NCI-H526 (cell line): ENCODE data around the gene ATP4B.

Experiments
- DNase-seq, 2 experiments: peaks; one replicate each; lab custom pipeline; 2025; lab: John Stamatoyannopoulos, UW

The ATP4B gene

GRCh38 chr13:113641426-113641825 lies 16.6 kb downstream of the ATP4B start:
- no peak for DNase-seq

- DNase-seq: no peak
These were observed 18.3 kb downstream of the ATP4B start for GRCh38 chr13:113639616-113640262.

GRCh38 chr13:113638806-113639205 lies 19.2 kb downstream of the ATP4B start:
- DNase-seq: no peak

DNA sequence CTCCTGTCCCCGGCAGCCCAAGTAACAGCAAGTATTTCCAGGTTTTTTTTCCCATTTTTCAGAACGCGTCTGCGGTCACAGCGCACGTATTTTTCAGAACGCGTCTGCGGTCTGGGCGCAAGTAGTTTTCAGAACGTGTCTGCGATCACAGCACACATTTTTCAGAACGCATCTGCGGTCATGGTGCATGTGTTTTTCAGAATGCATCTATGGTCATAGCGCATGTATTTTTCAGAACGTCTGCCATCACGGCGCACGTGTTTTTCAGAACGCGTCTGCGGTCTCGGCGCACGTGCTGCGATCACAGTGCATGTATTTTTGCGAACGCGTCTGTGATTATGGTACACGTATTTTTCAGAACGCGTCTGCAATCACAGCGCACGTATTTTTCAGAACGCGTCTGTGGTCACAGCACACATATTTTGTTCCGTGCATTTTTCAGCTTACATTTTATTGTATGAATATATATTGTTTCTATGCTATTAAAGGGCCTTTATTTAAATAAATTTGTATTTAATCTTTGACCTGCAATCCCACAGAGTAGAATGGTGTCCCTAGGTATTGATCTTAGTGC lies 19.7 kb downstream of the ATP4B start:
- no peak for DNase-seq

DNA sequence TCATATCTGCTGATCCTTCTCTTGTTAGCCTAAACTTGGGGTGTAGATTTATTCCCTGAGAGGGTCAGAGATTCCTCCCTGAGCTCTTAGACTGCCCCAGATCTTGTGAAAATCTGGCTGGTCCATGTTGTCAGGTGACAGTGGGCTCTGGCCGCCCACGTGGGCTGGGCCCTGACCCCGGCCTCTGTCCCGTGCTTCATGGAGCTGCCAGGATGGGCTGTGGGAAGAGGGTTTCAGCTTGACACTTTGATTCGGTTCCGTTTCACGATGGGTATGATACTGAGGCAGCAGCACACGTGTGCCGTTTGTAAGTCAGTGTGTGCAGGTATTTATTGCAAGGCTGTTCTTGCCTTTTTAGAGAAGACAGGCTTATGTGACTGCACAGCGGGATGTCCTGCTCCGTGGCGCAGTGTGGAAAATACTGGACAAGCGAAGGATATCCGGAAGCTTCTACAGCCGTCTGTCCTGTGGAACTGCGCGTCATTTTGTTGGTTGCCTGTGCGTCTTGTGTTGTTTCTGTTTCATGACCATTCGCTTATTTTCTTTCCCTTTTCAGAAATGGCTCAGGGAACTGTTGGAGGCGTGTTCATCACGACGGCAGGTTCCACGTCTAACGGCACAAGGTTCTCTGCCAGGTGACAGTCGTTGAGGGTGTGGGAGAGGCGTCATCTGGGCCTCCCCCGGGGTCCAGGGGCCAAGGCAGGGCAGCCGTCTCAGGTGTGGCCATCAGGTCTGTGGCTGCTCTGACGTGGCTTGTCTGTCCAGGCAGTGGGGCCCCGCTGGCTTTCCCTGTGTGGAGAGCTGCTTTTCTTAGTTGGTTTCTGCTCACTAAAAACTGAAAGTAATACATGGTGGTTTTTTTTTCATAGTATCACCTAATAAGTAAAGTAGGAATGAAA lies 20.5 kb downstream of the ATP4B start:
- no peak for DNase-seq

DNA sequence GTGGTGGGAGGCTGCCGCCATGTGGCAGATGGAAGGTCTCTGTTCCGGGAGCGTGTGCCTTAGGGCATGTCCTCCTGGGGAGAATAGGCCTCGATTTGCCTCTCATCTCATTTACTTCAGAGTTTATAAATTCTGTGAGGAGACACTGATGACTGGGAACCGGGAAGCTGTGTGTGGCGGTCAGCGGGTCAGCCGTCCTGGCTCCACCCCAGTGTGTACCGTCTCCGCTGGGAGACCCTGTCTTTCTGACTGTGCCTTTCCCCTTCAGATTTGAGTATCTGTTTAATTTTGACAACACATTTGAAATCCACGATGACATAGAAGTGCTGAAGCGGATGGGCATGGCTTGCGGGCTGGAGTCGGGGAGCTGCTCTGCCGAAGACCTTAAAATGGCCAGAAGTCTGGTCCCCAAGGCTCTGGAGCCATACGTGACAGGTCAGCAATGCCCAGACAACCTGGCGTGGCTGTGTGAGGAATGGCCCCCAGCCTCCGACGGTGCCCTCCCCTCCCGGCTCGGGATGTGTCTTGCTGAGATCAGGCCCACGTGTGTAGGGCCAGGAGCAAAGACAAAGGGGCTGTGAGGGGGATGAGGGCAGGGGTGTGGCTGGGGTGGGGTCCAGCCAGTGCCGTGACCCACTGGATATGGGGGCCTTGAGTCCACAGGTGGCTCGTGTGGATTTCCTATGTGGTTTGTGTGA lies 21.6 kb downstream of the ATP4B start:
- no peak for DNase-seq

DNA sequence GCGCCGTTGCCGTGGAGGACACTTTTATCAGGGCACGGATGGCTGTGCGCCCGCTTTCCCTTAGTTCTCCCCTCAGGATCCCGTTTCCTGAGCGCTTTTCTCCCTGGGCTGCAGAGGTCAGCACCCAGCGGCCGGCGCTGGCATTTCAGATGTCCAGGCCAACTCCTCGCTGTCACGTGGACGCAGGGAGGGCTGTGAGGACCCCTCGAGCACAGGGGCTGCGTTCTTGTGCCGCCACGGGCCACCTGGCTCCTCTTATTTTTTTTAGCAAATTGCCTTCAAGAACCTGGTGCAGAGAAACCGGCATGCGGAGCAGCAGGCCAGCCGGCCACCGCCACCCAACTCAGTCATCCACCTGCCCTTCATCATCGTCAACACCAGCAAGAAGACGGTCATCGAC lies 22.3 kb downstream of the ATP4B start:
- DNase-seq: no peak

GRCh38 chr13:113635048-113635420 lies 23.0 kb downstream of the ATP4B start:
- DNase-seq: no peak

GRCh38 chr13:113634279-113635047 lies 23.5 kb downstream of the ATP4B start:
- DNase-seq: no peak

DNA sequence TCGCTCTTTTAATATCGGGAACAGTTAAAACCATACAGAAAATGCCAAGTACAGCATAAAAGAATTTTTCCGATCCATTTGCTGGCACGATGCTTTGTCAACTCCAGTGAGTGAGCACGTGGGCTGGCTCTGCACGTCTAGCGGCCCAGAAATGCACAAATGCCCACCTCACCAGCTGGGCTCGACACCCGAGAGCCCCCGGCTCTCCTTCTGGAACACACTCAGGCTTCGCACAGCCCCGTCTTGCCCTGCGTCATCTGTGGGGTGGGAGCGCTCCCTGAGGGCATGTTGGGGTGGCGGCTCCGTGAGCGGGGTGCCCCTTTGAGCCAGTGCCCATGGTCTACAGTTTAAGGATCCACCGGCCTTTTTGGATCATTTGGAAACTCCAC lies 24.5 kb downstream of the ATP4B start:
- DNase-seq: no peak

DNA sequence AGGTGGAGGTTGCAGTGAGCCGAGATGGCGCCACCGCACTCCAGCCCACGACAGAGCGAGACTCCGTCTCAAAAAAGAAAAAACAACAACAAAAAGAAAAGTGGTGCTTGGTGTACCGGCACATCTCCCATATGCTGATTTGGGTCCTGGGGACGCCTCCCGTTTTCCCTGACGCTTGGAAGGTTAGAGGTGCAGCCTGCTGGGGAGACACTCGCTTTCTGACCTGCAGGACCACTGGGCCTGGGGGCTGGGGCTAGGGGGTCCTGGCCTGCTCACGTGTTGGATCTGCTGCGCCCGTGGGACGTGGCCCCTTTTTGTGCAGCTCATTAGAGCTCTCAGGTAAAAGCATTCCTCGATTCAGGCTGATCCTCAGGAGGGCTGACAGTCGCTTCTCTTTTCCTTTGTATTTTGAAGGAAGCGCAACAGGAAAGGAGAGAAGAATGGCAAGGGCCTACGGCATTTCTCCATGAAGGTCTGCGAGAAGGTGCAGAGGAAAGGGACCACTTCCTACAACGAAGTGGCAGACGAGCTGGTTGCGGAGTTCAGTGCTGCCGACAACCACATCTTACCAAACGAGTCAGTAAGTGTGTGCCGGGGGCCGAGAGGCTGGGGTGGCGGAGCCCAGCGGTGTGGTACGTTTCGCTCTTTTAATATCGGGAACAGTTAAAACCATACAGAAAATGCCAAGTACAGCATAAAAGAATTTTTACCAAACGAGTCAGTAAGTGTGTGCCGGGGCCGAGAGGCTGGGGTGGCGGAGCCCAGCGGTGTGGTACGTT lies 25.1 kb downstream of the ATP4B start:
- no peak for DNase-seq

DNA sequence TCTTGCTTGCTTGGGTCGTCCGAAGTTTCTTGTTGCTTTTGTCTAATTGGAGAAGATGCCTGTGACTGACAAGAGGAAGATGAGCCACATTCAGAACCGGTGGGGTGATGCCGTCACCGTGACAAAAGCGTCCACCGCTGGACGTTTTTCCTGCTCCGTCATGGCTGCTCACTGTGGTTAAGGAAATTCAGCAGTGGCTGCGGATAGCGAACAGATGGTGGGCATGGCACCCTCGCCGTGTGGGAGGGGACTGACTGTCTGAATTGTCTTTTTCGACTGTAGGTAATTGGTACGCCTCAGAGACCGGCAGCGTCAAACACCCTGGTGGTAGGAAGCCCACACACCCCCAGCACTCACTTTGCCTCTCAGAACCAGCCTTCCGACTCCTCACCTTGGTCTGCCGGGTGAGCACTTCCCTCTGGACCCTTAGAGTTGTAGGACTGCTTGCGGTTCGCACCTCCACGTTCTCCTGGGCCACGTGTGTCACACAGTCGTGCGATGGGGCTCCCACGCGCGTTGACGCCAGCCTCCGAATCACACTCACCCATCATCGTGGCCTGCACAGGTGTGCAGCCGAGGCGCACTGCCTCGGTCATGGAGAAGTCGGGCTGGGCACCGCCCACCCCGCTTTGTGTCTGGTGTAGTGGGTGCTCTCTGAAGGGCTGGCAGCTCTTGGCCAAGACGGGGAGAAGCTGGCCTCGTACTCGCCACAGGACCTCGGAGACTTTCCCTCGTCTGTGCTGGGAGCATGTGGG lies 26.5 kb downstream of the ATP4B start:
- no peak for DNase-seq

GRCh38 chr13:113630804-113631203 lies 27.2 kb downstream of the ATP4B start:
- DNase-seq: no peak

- no peak for DNase-seq
These were observed 27.7 kb downstream of the ATP4B start for GRCh38 chr13:113630296-113630695.

GRCh38 chr13:113629866-113630265 lies 28.1 kb downstream of the ATP4B start:
- no peak for DNase-seq

GRCh38 chr13:113628291-113629270 lies 29.4 kb downstream of the ATP4B start:
- no peak for DNase-seq

DNA sequence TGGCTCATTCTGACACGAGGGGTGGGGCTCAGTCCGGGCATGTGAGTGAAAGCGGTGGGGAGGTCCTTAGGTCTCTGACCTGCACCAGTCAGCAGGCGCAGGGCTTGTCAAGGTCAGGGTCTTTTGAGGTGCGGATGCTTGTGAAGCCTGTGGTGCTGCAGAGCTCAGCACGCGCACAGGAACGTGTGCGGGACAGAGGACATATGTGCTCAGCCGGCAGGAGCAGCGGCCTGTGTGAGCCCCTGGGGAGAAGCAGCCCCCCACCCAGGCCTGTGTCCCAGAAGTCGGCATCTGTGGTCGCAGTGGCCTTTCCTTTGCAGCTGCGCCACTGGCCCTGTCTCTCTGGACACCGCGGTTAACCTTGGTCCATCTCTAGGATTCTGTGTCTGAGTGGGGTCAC lies 30.9 kb downstream of the ATP4B start:
- no peak for DNase-seq

- DNase-seq: no peak
These were observed 31.9 kb downstream of the ATP4B start for GRCh38 chr13:113625965-113626721.
